GM23338 (cell line): ENCODE measurements around the gene PICALM. TPM values are rescaled to one million over a fixed set of nuclear protein-coding genes. Genes with fewer than 3 reads are reported as not detected.

Experiments used
- ATAC-seq: fragments of 200-7000 bp; cut with Tn5 transposase; 3 replicates; pipeline ENCODE4 v1.9.1; 2020
- DNase-seq: peaks from one replicate; pipeline ENCODE4 v3.0.0-alpha.2; 2015; ENCODE audit warnings: low spot score
- H2AFZ ChIP-seq: fragments of 200-600 bp; sonication (generic); 2 replicates; pipeline ENCODE4 v1.8.0; 2016; ENCODE audit warnings: antibody characterized with exemption, mild to moderate bottlenecking, moderate library complexity
- H3F3A ChIP-seq: fragments of 200-600 bp; sonication (generic); replicated peaks from 2 replicates; pipeline ENCODE4 v1.8.0; 2017; ENCODE audit warnings: antibody characterized with exemption, mixed run types, low read depth
- H3K27ac ChIP-seq: fragments of 200-600 bp; sonication (generic); 2 replicates; pipeline ENCODE4 v1.6.1; 2016; ENCODE audit warnings: low read depth
- H3K27me3 ChIP-seq: fragments of 200-600 bp; sonication (generic); 2 replicates; pipeline ENCODE4 v1.8.0; 2016; ENCODE audit warnings: mild to moderate bottlenecking, mixed run types, moderate library complexity; ENCODE audit not compliant: insufficient read depth
- H3K36me3 ChIP-seq: fragments of 200-600 bp; sonication (generic); 2 replicates; pipeline ENCODE4 v1.8.0; 2016; ENCODE audit warnings: mild to moderate bottlenecking; ENCODE audit not compliant: insufficient read depth
- H3K4me1 ChIP-seq: fragments of 200-600 bp; sonication (generic); 2 replicates; pipeline ENCODE4 v1.8.0; 2016; ENCODE audit warnings: mild to moderate bottlenecking, moderate library complexity; ENCODE audit not compliant: insufficient read depth
- H3K4me2 ChIP-seq: fragments of 200-600 bp; sonication (generic); 2 replicates; pipeline ENCODE4 v1.7.1; 2017; ENCODE audit warnings: mixed run types
- H3K4me3 ChIP-seq: fragments of 200-600 bp; sonication (generic); 2 replicates; pipeline ENCODE4 v1.6.1; 2016; ENCODE audit warnings: mixed run types
- H3K79me2 ChIP-seq: fragments of 200-600 bp; sonication (generic); replicated peaks from 2 replicates; pipeline ENCODE4 v1.8.0; 2017; ENCODE audit warnings: mild to moderate bottlenecking; ENCODE audit not compliant: insufficient read depth
- H3K9me2 ChIP-seq: fragments of 200-600 bp; sonication (generic); 2 replicates; pipeline ENCODE4 v1.8.0; 2017; ENCODE audit not compliant: insufficient read depth
- H4K20me1 ChIP-seq: fragments of 200-600 bp; sonication (generic); replicated peaks from 2 replicates; pipeline ENCODE4 v1.8.0; 2017; ENCODE audit warnings: mild to moderate bottlenecking; ENCODE audit not compliant: insufficient read depth
- H3K27ac Mint-ChIP-seq: 2 replicates; pipeline ENCODE4 v1.8.0; 2020; ENCODE audit warnings: inconsistent platforms, mild to moderate bottlenecking, moderate library complexity, mixed read lengths
- H3K27me3 Mint-ChIP-seq: 3 replicates; pipeline ENCODE4 v1.8.0; 2022; ENCODE audit warnings: low read depth, mild to moderate bottlenecking, moderate library complexity, mixed read lengths, inconsistent platforms; ENCODE audit not compliant: insufficient read depth, poor library complexity
- H3K36me3 Mint-ChIP-seq: 3 replicates; pipeline ENCODE4 v1.8.0; 2021; ENCODE audit warnings: low read depth, mild to moderate bottlenecking, inconsistent platforms, moderate library complexity, mixed read lengths
- H3K4me1 Mint-ChIP-seq: 3 replicates; pipeline ENCODE4 v1.8.0; 2020; ENCODE audit warnings: mild to moderate bottlenecking, inconsistent platforms, mixed read lengths
- H3K4me3 Mint-ChIP-seq: 3 replicates; pipeline ENCODE4 v1.8.0; 2021; ENCODE audit warnings: moderate library complexity, mild to moderate bottlenecking, inconsistent platforms, mixed read lengths
- H3K9me3 Mint-ChIP-seq: 3 replicates; pipeline ENCODE4 v1.8.0; 2020; ENCODE audit warnings: moderate library complexity, mild to moderate bottlenecking, inconsistent platforms, mixed read lengths
- CREB1 ChIP-seq: fragments of 250-450 bp; sonication (Bioruptor Pico); IDR thresholded peaks from 2 replicates; pipeline ENCODE4 v1.5.0; 2020; ENCODE audit warnings: low read depth, mild to moderate bottlenecking, moderate library complexity
- JUNB ChIP-seq: IDR thresholded peaks from one replicate; pipeline ENCODE4 v1.6.1; 2016; ENCODE audit warnings: antibody characterized with exemption; ENCODE audit not compliant: unreplicated experiment
- STAT1 ChIP-seq: IDR thresholded peaks from one replicate; pipeline ENCODE4 v1.6.1; 2016; ENCODE audit warnings: antibody characterized with exemption; ENCODE audit not compliant: unreplicated experiment
- ZNF114 ChIP-seq: fragments of 250-450 bp; sonication (Bioruptor Pico); IDR thresholded peaks from 2 replicates; pipeline ENCODE4 v1.5.0; 2020; ENCODE audit warnings: mild to moderate bottlenecking, moderate library complexity
- ZNF331 ChIP-seq: fragments of 250-450 bp; sonication (Bioruptor Pico); IDR thresholded peaks from 2 replicates; pipeline ENCODE4 v1.5.0; 2020; ENCODE audit warnings: low read depth, mild to moderate bottlenecking, moderate library complexity
- polyA plus RNA-seq: library from polyadenylated mRNA; unstranded; fragments of >200 nt; fragmentation: Nextera tagmentation; extraction: Ambion mirVana; gene quantifications from 2 replicates; pipeline ENCODE4 v1.2.1, GENCODE V29; 2016
- total RNA-seq: library from RNA; depleted of rRNA; stranded (reverse); fragments of >200 nt; shearing (Covaris generic); gene quantifications from 2 replicates; pipeline ENCODE4 v1.2.3, GENCODE V29; 2014
- TF ChIP-seq, protein P1 (sequence below): fragments of 250-450 bp; sonication (Bioruptor Pico); IDR thresholded peaks from 2 replicates; pipeline ENCODE4 v1.5.0; 2020; ENCODE audit warnings: mild to moderate bottlenecking, moderate library complexity
- TF ChIP-seq, protein P2 (sequence below), 2 experiments: fragments of 200-600 bp in 1 of 2; sonication (generic) in 1 of 2; conservative IDR thresholded peaks; 2 replicates each; pipeline versions ENCODE4 v1.5.1 to v1.6.1; 2016 to 2017; ENCODE audit warnings: antibody characterized with exemption in 2 of 2, low read depth in 2 of 2, mild to moderate bottlenecking in 2 of 2, moderate library complexity in 1 of 2

The PICALM gene
- total and polyA plus RNA-seq, 2 experiments from 2014 or later = 27.9 to 134 TPM

DNA sequence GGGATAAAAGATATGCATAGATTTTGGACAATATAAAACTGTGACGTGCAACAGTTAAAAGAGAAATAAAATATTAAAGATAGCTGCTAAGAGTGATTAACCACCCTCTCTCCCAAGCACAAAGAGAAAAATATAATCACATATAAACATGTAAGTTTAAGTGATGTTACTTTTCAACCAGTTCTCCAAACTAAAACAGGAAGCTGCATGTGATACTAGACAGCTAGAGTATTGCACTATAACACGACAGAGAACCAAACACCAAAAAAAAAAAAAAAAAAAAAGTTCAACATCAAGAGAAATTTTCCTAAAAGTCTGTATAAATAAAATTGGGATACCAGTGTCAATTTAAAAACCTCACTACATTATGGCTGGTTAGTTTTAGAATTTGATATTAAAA lies 79.1 kb downstream of the PICALM start:
- Histone ChIP-seq H4K20me1 (no peaks in the 10 kb centered on the region; the same call in 1 of the 2 replicates), H3K4me3 (no peak overlapping the region), H3K4me2 (no peak overlapping the region), H3K79me2 (no peaks in the 10 kb centered on the region), H3K36me3 (0 out of 2 replicates have a peak, but pooled peaks cover 3% of the 10 kb centered on the region), H3K4me1 (no peaks in the 10 kb centered on the region; the same call in 1 of the 2 replicates), H3K27ac (no peak overlapping the region), H2AFZ (no peak overlapping the region), H3F3A (no peaks in the 10 kb centered on the region), H3K27me3 (no peaks in the 10 kb centered on the region), H3K9me2 (no peaks in the 10 kb centered on the region)
- DNase-seq (no peak), ATAC-seq (no peak)
- TF ChIP-seq, protein P1, sequence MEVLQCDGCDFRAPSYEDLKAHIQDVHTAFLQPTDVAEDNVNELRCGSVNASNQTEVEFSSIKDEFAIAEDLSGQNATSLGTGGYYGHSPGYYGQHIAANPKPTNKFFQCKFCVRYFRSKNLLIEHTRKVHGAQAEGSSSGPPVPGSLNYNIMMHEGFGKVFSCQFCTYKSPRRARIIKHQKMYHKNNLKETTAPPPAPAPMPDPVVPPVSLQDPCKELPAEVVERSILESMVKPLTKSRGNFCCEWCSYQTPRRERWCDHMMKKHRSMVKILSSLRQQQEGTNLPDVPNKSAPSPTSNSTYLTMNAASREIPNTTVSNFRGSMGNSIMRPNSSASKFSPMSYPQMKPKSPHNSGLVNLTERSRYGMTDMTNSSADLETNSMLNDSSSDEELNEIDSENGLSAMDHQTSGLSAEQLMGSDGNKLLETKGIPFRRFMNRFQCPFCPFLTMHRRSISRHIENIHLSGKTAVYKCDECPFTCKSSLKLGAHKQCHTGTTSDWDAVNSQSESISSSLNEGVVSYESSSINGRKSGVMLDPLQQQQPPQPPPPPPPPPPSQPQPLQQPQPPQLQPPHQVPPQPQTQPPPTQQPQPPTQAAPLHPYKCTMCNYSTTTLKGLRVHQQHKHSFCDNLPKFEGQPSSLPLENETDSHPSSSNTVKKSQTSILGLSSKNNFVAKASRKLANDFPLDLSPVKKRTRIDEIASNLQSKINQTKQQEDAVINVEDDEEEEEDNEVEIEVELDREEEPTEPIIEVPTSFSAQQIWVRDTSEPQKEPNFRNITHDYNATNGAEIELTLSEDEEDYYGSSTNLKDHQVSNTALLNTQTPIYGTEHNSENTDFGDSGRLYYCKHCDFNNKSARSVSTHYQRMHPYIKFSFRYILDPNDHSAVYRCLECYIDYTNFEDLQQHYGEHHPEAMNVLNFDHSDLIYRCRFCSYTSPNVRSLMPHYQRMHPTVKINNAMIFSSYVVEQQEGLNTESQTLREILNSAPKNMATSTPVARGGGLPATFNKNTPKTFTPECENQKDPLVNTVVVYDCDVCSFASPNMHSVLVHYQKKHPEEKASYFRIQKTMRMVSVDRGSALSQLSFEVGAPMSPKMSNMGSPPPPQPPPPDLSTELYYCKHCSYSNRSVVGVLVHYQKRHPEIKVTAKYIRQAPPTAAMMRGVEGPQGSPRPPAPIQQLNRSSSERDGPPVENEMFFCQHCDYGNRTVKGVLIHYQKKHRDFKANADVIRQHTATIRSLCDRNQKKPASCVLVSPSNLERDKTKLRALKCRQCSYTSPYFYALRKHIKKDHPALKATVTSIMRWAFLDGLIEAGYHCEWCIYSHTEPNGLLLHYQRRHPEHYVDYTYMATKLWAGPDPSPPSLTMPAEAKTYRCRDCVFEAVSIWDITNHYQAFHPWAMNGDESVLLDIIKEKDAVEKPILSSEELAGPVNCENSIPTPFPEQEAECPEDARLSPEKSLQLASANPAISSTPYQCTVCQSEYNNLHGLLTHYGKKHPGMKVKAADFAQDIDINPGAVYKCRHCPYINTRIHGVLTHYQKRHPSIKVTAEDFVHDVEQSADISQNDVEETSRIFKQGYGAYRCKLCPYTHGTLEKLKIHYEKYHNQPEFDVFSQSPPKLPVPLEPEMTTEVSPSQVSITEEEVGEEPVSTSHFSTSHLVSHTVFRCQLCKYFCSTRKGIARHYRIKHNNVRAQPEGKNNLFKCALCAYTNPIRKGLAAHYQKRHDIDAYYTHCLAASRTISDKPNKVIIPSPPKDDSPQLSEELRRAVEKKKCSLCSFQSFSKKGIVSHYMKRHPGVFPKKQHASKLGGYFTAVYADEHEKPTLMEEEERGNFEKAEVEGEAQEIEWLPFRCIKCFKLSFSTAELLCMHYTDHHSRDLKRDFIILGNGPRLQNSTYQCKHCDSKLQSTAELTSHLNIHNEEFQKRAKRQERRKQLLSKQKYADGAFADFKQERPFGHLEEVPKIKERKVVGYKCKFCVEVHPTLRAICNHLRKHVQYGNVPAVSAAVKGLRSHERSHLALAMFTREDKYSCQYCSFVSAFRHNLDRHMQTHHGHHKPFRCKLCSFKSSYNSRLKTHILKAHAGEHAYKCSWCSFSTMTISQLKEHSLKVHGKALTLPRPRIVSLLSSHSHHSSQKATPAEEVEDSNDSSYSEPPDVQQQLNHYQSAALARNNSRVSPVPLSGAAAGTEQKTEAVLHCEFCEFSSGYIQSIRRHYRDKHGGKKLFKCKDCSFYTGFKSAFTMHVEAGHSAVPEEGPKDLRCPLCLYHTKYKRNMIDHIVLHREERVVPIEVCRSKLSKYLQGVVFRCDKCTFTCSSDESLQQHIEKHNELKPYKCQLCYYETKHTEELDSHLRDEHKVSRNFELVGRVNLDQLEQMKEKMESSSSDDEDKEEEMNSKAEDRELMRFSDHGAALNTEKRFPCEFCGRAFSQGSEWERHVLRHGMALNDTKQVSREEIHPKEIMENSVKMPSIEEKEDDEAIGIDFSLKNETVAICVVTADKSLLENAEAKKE = no peak
- TF ChIP-seq JUNB (no peak), STAT1 (no peak), ZNF114 (CRISPR knock-in tag) (no peak), CREB1 (no peak), ZNF331 (no peak)
- TF ChIP-seq, protein P2, sequence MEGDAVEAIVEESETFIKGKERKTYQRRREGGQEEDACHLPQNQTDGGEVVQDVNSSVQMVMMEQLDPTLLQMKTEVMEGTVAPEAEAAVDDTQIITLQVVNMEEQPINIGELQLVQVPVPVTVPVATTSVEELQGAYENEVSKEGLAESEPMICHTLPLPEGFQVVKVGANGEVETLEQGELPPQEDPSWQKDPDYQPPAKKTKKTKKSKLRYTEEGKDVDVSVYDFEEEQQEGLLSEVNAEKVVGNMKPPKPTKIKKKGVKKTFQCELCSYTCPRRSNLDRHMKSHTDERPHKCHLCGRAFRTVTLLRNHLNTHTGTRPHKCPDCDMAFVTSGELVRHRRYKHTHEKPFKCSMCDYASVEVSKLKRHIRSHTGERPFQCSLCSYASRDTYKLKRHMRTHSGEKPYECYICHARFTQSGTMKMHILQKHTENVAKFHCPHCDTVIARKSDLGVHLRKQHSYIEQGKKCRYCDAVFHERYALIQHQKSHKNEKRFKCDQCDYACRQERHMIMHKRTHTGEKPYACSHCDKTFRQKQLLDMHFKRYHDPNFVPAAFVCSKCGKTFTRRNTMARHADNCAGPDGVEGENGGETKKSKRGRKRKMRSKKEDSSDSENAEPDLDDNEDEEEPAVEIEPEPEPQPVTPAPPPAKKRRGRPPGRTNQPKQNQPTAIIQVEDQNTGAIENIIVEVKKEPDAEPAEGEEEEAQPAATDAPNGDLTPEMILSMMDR (conservative IDR thresholded peaks at IDR 0.05; ENCODE audit: low read depth in 2 of 2) = no peak
- H3K9me3 Mint-ChIP-seq = no peaks in the 10 kb centered on the region
- no peaks in the 10 kb centered on the region for H3K27me3 Mint-ChIP-seq
- no peaks in the 10 kb centered on the region; the same call in 2 of the 3 replicates for H3K4me1 Mint-ChIP-seq
- no peak overlapping the region for H3K4me3 Mint-ChIP-seq
- H3K36me3 Mint-ChIP-seq = peaks cover 7% of the 10 kb centered on the region; the same call in 1 of the 3 replicates
- no peak overlapping the region for H3K27ac Mint-ChIP-seq
